Measurements from ENCODE around the gene ITM2C. TPM values are rescaled to one million over a fixed set of nuclear protein-coding genes. Genes with fewer than 3 reads are reported as not detected.

ITM2C gene
- total and polyA plus RNA-seq, 2 of the 13 experiments (the other 11 are each of a cell fraction or from before 2014, with no cell fraction given) = 70.5 to 270 TPM

DNA sequence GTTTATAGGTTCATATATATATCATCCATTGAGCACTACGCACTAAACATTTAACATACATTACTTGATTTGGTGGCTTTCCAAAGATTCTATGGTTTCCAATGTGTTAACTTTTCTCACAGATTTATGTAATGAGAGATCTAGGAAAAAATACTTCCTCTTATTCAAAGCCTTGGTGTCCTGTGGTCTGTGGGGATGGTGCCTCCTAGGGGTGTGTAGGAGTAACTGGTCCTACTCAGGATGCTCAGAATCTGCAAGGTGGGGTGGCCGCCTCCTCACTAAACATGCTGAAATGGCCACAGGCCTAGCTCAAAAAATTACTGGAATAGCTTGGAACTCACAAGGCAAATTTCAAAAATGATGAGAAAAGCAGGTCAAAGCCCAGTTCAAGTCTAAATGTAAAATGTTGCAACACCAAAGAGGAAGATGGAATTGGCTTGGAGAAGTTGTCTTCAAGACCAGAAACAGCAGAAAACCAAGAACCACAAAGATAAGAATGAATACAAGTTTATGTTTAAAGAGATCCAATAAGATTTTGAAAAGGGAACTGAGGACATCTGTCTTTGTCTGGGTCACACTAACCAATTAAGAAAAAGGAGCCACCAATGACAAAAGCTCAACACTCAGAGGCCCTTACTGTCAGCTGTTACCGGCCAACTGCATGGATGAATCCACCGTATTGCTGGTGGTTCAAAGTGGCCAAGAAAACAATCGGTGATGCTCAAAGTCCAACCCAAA lies 48.8 kb downstream of the ITM2C start (continued):
- TF ChIP-seq, protein P1, sequence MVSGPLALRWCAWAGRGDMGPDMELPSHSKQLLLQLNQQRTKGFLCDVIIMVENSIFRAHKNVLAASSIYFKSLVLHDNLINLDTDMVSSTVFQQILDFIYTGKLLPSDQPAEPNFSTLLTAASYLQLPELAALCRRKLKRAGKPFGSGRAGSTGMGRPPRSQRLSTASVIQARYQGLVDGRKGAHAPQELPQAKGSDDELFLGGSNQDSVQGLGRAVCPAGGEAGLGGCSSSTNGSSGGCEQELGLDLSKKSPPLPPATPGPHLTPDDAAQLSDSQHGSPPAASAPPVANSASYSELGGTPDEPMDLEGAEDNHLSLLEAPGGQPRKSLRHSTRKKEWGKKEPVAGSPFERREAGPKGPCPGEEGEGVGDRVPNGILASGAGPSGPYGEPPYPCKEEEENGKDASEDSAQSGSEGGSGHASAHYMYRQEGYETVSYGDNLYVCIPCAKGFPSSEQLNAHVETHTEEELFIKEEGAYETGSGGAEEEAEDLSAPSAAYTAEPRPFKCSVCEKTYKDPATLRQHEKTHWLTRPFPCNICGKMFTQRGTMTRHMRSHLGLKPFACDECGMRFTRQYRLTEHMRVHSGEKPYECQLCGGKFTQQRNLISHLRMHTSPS (CRISPR knock-in tag; IDR thresholded peaks at IDR 0.05; ENCODE audit: low read depth) = no peak
- TF ChIP-seq, protein P2, sequence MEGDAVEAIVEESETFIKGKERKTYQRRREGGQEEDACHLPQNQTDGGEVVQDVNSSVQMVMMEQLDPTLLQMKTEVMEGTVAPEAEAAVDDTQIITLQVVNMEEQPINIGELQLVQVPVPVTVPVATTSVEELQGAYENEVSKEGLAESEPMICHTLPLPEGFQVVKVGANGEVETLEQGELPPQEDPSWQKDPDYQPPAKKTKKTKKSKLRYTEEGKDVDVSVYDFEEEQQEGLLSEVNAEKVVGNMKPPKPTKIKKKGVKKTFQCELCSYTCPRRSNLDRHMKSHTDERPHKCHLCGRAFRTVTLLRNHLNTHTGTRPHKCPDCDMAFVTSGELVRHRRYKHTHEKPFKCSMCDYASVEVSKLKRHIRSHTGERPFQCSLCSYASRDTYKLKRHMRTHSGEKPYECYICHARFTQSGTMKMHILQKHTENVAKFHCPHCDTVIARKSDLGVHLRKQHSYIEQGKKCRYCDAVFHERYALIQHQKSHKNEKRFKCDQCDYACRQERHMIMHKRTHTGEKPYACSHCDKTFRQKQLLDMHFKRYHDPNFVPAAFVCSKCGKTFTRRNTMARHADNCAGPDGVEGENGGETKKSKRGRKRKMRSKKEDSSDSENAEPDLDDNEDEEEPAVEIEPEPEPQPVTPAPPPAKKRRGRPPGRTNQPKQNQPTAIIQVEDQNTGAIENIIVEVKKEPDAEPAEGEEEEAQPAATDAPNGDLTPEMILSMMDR (CRISPR knock-in tag; IDR thresholded peaks at IDR 0.05) = peak; percentile 50
- TF ChIP-seq STAG1 (CRISPR knock-in tag; IDR thresholded peaks at IDR 0.05) (peak; percentile 52), TCF12 (IDR thresholded peaks at IDR 0.05) (no peak), TCF12 (CRISPR knock-in tag; IDR thresholded peaks at IDR 0.05) (no peak), POGZ (CRISPR knock-in tag; IDR thresholded peaks at IDR 0.05) (no peak), CENPX (CRISPR knock-in tag; IDR thresholded peaks at IDR 0.05) (no peak), AHR (CRISPR knock-in tag; IDR thresholded peaks at IDR 0.05) (no peak), RFX5 (IDR thresholded peaks at IDR 0.05; ENCODE audit: low read depth, low read length) (peak; percentile 93), CEBPB (IDR thresholded peaks at IDR 0.05; ENCODE audit: borderline replicate concordance, low read depth, low read length) (peak; percentile 0; the same call in 1 of the 2 replicates)
- TF ChIP-seq, protein P3, sequence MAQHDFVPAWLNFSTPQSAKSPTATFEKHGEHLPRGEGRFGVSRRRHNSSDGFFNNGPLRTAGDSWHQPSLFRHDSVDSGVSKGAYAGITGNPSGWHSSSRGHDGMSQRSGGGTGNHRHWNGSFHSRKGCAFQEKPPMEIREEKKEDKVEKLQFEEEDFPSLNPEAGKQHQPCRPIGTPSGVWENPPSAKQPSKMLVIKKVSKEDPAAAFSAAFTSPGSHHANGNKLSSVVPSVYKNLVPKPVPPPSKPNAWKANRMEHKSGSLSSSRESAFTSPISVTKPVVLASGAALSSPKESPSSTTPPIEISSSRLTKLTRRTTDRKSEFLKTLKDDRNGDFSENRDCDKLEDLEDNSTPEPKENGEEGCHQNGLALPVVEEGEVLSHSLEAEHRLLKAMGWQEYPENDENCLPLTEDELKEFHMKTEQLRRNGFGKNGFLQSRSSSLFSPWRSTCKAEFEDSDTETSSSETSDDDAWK (CRISPR knock-in tag; IDR thresholded peaks at IDR 0.05) = no peak
- TF ChIP-seq, protein P4, sequence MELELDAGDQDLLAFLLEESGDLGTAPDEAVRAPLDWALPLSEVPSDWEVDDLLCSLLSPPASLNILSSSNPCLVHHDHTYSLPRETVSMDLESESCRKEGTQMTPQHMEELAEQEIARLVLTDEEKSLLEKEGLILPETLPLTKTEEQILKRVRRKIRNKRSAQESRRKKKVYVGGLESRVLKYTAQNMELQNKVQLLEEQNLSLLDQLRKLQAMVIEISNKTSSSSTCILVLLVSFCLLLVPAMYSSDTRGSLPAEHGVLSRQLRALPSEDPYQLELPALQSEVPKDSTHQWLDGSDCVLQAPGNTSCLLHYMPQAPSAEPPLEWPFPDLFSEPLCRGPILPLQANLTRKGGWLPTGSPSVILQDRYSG (CRISPR knock-in tag; IDR thresholded peaks at IDR 0.05) = no peak
- TF ChIP-seq, protein P5, sequence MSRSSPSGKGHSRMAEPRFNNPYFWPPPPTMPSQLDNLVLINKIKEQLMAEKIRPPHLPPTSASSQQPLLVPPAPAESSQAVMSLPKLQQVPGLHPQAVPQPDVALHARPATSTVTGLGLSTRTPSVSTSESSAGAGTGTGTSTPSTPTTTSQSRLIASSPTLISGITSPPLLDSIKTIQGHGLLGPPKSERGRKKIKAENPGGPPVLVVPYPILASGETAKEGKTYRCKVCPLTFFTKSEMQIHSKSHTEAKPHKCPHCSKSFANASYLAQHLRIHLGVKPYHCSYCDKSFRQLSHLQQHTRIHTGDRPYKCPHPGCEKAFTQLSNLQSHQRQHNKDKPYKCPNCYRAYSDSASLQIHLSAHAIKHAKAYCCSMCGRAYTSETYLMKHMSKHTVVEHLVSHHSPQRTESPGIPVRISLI (CRISPR knock-in tag; IDR thresholded peaks at IDR 0.05; ENCODE audit: borderline replicate concordance) = no peak
